A172 (cell line): ENCODE data around the gene SERPINB6. TPM values are rescaled to one million over a fixed set of nuclear protein-coding genes. Genes with fewer than 3 reads are reported as not detected.
"Not testable (repeated sequence)": the region's sequence is repeated elsewhere in the genome, so short reads cannot be mapped to it uniquely, and the experiment has no call there.

Experiments
- DNase-seq: peaks from one replicate; pipeline ENCODE4 v3.0.0-alpha.2; 2015; ENCODE audit warnings: low spot score
- total RNA-seq: library from RNA; depleted of rRNA; stranded (reverse); fragments of >200 nt; shearing (Covaris generic); gene quantifications from 2 replicates; pipeline ENCODE4 v1.2.3, GENCODE V29; 2014

SERPINB6 gene
- total RNA-seq, 1 experiment from 2014 or later: 121 TPM

GRCh38 chr6:2977799-2978590 is 6.6 kb upstream of the SERPINB6 start:
- no peak for DNase-seq

DNA sequence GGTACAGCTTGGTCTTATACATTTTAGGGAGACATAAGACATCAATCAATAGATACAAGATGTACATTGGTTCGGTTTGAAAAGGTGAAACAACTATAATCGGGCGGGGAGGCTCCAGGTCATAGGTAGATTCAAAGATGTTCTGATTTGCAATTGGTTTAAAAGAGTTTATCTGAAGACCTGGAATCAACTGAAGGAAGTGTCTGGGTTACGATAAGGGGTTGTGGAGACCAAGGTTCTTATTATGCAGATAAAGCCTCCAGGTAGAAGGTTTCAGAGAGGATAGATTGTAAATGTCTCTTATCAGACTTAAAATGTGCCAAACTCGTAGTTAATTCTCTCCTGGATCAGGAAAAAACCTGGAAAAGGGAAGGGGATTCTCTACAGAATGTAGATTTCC is 5.9 kb upstream of the SERPINB6 start:
- DNase-seq: no peak

GRCh38 chr6:2976571-2977085 is 5.3 kb upstream of the SERPINB6 start:
- peak; percentile 78 for DNase-seq

GRCh38 chr6:2976060-2976459 is 4.7 kb upstream of the SERPINB6 start:
- DNase-seq: no peak

DNA sequence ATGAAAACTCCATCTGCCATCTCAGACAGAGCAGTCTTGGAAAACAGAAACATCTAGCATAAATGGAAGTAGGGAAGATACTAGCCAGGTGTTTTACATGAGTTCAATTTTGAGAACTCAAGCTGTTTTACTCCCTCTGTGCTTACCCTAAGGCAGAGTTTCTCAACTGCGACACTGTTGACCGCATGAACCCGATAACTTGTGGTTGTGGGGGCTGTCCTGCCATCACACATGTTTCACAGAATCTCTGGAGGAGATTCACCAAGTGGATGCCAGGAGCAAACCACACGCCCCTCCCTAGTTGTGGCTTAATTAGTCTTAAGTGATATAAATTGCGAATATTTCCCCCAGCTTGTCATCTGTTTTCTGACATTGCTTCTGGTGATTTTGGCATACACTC is 2.3 kb upstream of the SERPINB6 start:
- no peak for DNase-seq

DNA sequence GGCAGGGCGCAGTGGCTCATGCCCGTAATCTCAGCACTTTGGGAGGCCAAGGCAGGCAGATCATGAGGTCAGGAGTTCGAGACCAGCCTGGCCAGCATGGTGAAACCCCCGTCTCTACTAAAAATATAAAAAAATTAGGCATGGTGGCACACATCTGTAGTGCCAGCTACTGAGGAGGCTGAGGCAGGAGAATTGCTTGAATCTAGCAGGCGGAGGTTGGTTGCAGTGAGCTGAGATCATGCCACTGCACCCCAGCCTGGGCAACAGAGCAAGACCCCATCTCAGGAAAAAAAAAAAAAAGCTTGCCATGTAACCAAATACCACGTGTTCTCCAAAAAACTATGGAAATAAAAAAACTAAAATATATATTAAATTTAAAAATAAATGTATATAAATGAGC is 1.8 kb upstream of the SERPINB6 start:
- DNase-seq: not testable (repeated sequence)

GRCh38 chr6:2972685-2973084 is 1.3 kb upstream of the SERPINB6 start:
- DNase-seq: not testable (repeated sequence)

- not testable (repeated sequence) for DNase-seq
These were observed 786 bp upstream of the SERPINB6 start for GRCh38 chr6:2972219-2972487.

DNA sequence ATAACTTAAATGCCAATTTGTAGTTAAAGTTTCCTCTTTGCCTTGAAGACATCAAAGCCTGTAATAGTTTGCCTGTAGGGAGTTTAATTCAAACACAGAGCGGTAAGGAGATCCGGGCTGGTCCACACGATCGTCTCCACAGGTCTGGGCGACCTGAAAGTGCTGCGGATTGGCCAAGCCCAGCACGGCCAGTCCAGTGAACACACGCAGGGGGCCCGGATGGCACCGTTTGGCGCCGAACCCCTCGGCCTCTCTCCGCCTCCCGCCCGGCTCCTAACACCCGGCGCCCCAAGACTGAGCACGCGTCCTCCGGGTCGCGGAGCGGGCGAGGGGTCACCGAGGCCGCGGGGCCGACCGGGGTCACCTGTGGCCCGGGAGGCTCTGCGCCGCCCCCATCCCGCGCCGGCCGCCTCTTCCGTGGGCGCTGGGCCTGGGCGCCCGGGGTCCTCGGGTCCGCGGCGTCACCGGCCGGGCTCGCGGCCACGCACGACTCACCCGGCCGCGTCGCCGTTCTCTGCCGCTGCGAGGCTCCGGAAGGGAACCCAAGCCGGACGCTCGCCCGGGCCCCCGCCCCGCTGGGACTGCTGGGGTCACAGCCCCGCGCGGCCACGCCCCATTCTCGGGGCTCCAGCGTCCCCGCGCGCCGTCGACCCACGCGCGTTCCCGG is 481 bp downstream of the SERPINB6 start:
- DNase-seq: peak; percentile 47

- DNase-seq: no peak
These were observed 1.2 kb downstream of the SERPINB6 start for GRCh38 chr6:2970034-2970685.

DNA sequence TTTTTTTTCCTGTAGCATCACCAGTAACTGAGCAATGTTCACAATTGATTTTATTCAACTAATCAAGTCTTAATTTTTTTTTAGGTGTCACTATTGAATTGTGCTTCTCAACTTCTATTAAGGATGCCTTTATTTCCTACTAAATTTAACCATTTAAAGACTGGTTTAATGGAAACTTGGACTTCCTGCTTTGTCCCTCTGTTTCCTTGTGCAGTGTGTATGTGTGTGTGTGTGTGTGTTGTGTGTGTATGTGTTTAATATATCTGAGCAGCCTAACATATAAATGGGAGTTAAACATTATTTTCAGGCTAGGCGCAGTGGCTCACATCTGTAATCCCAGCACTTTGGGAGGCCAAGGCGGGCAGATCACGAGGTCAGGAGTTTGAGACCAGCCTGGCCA is 1.8 kb downstream of the SERPINB6 start:
- no peak for DNase-seq

- DNase-seq: no peak
These were observed 2.7 kb downstream of the SERPINB6 start for GRCh38 chr6:2968600-2969135.

DNA sequence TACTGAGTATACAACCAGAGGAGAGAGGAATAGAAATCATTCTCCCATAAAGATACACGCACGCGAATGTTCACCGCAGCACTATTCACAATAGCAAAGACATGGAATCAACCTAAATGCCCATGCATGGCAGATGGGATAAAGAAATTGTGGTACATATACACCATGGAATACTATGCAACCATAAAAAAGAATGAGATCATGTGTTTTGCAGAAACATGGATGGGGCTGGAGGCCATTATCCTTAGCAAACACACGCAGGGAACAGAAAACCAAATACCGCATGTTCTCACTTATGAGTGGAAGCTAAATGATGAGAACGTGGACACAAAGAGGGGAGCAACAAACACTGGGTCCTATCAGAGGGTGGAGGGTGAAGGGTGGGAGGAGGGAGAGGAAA is 3.4 kb downstream of the SERPINB6 start:
- no peak for DNase-seq

- no peak for DNase-seq
These were observed 5.0 kb downstream of the SERPINB6 start for GRCh38 chr6:2966347-2966746.

- no peak for DNase-seq
These were observed 6.4 kb downstream of the SERPINB6 start for GRCh38 chr6:2964793-2965505.

DNA sequence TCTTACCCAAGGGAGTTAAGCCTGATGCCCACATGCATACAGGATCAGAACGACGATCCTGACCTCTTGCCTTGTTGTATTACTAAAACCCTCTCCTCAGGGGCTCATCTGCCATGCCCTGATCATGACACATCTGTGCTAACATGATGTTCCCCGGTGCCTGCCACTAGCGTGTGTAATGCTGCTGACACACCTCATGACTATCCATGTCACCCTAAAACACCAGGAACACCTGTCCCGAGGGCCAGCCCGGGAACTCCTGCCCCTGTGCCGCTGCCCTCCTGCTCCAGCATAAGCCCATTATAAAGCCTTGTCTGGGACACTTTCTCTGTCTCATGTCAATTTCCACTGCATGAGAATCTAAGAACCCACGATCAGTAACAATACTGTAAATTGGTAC is 7.6 kb downstream of the SERPINB6 start:
- DNase-seq: no peak

DNA sequence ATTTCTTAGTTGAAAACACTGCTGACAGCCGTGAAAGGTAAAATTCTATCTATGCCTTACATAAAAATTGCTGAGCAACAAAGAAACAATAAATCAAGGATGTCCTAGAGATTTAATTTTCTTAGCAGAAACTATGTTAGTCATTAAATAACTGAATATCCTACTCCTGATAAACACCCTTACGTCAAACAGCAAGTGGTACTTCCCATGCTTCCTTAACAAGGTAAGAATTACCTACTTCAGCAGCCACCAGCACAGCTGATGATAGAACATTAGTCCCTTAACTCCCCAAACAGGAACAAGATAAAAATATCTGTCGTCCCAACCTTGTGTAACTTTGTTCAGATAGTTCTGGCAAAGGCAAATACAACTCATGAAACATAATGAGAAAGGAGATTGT is 8.7 kb downstream of the SERPINB6 start:
- no peak for DNase-seq

DNA sequence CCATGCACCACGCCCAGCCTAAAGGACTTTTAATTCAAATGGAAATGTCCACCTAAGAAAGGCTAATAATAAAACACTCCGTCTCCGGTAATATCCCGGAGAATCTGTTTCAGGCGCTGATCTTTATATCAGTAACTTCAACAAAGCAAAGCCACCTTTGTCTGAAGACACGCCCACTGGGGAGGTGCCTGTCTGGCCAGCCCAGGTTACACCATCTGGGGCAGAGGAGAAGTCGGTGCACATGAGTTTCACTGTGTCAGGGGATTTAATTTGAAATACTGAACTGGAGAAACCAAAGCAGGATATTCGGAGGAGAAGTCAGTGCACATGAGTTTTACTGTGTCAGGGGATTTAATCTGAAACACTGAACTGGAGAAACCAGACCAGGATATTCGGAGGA is 9.4 kb downstream of the SERPINB6 start:
- DNase-seq: no peak

- no peak for DNase-seq
These were observed 9.9 kb downstream of the SERPINB6 start for GRCh38 chr6:2961506-2961905.

GRCh38 chr6:2960935-2961334 is 10.4 kb downstream of the SERPINB6 start:
- no peak for DNase-seq

GRCh38 chr6:2959909-2960719 is 11.3 kb downstream of the SERPINB6 start:
- peak; percentile 68 for DNase-seq
